Measurements from ENCODE around the gene SPNS3. TPM values are rescaled to one million over a fixed set of nuclear protein-coding genes. Genes with fewer than 3 reads are reported as not detected.

The SPNS3 gene
- total and polyA plus RNA-seq, 9 of the 15 experiments (the other 6 are each of a cell fraction or from before 2014, with no cell fraction given) = not detected

DNA sequence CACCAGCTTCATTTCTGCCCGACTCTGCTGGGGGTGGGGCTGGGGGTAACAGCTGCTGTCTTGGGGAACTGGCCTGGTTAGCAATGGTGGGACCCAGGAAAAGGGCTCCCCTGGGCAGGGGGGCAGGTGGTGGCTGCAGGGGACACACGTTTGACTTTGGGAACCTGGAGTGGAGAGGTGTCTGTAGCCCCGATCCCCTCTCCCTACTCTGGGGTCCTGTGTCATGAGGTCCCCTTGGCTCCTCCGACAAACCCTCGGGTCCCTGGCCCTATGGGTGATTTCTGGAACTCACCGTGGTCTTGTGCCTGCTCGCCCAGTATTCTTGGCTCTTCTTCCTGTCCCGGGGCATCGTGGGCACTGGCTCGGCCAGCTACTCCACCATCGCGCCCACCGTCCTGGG lies 12.0 kb downstream of the SPNS3 start:
- DNase-seq (ENCODE audit: extremely low read depth in 1 of 4, low spot score in 3 of 4) (no peak), ATAC-seq (no peak), FAIRE-seq (no peak)
- BruUV-seq (replicated peaks) = no TSS peak
- Histone ChIP-seq H2AFZ (ENCODE audit: low read depth, low read length) (no peak overlapping the region), H3K27me3 (ENCODE audit: control insufficient read depth in 2 of 2, insufficient read depth in 2 of 2, low read length in 2 of 2) (peaks cover 0 to 30% of the 10 kb centered on the region in 2 experiments; a peak in 2 of 5 replicates), H3K9me1 (ENCODE audit: control insufficient read depth, insufficient read depth, low read length) (no peaks in the 10 kb centered on the region), H3K9me3 (replicated peaks; ENCODE audit: control insufficient read depth, insufficient read depth, low read depth, low read length) (no peaks in the 10 kb centered on the region), H3K4me3 (no peak overlapping the region), H4K20me1 (replicated peaks; ENCODE audit: control insufficient read depth, insufficient read depth, low read length) (no peaks in the 10 kb centered on the region; the same call in 1 of the 2 replicates), H3K4me1 (replicated peaks in 1 of 2; ENCODE audit: control insufficient read depth in 2 of 2, insufficient read depth in 2 of 2, low read length in 2 of 2) (no peaks in the 10 kb centered on the region; a peak in 2 of 5 replicates), H3K36me3 (ENCODE audit: control insufficient read depth, insufficient read depth, low read length) (no peaks in the 10 kb centered on the region), H3K27ac (ENCODE audit: extremely low read depth, low read depth, low read length) (no peak overlapping the region), H3K4me2 (ENCODE audit: insufficient read depth, low read length) (no peak overlapping the region), H3K9ac (ENCODE audit: insufficient read depth in 1 of 2, low read depth in 2 of 2, low read length in 2 of 2) (no peak overlapping the region; a peak in 1 of 4 replicates), H3K79me2 (ENCODE audit: control insufficient read depth, insufficient read depth, low read length) (no peaks in the 10 kb centered on the region)
- intact Hi-C loops (cut with micrococcal nuclease) = no loop called here
- CTCF ChIA-PET (ENCODE audit: low intra/inter-chr PET ratio) = no interaction called here
- POLR2A ChIA-PET = no interaction called here
- WGBS (ENCODE audit: insufficient coverage, low coverage, missing lambda C conversion rate) = 28% methylated on average over 11 of the region's 13 CpGs
- in situ Hi-C loops (cut with MboI) = no loop called here
- TF ChIP-seq, protein P1, sequence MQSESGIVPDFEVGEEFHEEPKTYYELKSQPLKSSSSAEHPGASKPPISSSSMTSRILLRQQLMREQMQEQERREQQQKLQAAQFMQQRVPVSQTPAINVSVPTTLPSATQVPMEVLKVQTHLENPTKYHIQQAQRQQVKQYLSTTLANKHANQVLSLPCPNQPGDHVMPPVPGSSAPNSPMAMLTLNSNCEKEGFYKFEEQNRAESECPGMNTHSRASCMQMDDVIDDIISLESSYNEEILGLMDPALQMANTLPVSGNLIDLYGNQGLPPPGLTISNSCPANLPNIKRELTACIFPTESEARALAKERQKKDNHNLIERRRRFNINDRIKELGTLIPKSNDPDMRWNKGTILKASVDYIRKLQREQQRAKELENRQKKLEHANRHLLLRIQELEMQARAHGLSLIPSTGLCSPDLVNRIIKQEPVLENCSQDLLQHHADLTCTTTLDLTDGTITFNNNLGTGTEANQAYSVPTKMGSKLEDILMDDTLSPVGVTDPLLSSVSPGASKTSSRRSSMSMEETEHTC (IDR thresholded peaks at IDR 0.05) = no peak
- no peak for TF ChIP-seq GTF2A2 (tag; IDR thresholded peaks at IDR 0.05)
- TF ChIP-seq CEBPB (tag; IDR thresholded peaks at IDR 0.05) = no peak
- TF ChIP-seq ILF3 (IDR thresholded peaks at IDR 0.05; ENCODE audit: borderline replicate concordance) = no peak
- no peak for TF ChIP-seq BRF1 (IDR thresholded peaks at IDR 0.05; ENCODE audit: borderline replicate concordance, extremely low read depth, insufficient read length)
- no peak for TF ChIP-seq STAT5A (IDR thresholded peaks at IDR 0.05; ENCODE audit: borderline replicate concordance, low read length)
- TF ChIP-seq NRF1 (conservative IDR thresholded peaks at IDR 0.05 in 1 of 2, IDR thresholded peaks at IDR 0.05 in 1 of 2) = no peak
- no peak for TF ChIP-seq ZNF76 (CRISPR knock-in tag; IDR thresholded peaks at IDR 0.05; ENCODE audit: borderline replicate concordance)
- no peak for TF ChIP-seq NR2F6 (CRISPR knock-in tag; IDR thresholded peaks at IDR 0.05)
- no peak for TF ChIP-seq MTA1 (IDR thresholded peaks at IDR 0.05; ENCODE audit: borderline replicate concordance)

Data from K562 (cell line).